PC-9 (cell line): Measurements from ENCODE around the gene BDH1.

ENCODE experiments used
- EZH2 ChIP-seq: fragments of 200-600 bp; sonication (generic); IDR thresholded peaks from 2 replicates; pipeline ENCODE4 v1.8.0; 2017; ENCODE audit warnings: antibody characterized with exemption, low read depth
- TF ChIP-seq, protein P1 (sequence below): fragments of 200-600 bp; sonication (generic); conservative IDR thresholded peaks from 2 replicates; pipeline ENCODE4 v1.6.1; 2017; ENCODE audit warnings: mixed run types, antibody characterized with exemption, mild to moderate bottlenecking, moderate library complexity

DNA sequence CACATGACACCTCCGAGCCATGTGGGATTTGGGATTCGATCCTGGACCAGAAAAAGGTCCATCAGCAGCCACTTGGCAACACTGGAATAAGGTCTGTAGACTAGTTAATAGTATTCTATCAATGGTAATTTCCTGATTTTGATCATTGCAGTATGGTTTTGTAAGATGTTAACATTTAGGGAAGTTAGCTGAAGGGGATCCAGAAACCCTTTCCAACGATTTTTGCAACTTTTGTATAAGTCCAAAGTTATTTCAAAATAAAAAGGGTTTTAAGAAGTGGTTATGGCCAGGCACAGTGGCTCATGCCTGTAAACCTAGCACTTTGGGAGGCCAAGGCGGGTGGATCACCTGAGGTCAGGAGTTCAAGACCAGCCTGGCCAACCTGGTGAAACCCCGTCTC lies 10.2 kb downstream of the BDH1 start:
- TF ChIP-seq, protein P1, sequence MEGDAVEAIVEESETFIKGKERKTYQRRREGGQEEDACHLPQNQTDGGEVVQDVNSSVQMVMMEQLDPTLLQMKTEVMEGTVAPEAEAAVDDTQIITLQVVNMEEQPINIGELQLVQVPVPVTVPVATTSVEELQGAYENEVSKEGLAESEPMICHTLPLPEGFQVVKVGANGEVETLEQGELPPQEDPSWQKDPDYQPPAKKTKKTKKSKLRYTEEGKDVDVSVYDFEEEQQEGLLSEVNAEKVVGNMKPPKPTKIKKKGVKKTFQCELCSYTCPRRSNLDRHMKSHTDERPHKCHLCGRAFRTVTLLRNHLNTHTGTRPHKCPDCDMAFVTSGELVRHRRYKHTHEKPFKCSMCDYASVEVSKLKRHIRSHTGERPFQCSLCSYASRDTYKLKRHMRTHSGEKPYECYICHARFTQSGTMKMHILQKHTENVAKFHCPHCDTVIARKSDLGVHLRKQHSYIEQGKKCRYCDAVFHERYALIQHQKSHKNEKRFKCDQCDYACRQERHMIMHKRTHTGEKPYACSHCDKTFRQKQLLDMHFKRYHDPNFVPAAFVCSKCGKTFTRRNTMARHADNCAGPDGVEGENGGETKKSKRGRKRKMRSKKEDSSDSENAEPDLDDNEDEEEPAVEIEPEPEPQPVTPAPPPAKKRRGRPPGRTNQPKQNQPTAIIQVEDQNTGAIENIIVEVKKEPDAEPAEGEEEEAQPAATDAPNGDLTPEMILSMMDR = no peak
- no peak for TF ChIP-seq EZH2
